Activated naive CD8-positive, alpha-beta T cell treated with anti-CD3 and anti-CD28 coated beads, Interleukin-2, amount 50 U/mL, for 16 hours (primary cell): ENCODE results near the gene HNRNPH3.

ENCODE experiments used
- DNase-seq: peaks from one replicate; pipeline ENCODE4 v3.0.0-alpha.2; 2020; ENCODE audit warnings: low read depth, low spot score

The HNRNPH3 gene

GRCh38 chr10:68332259-68333057, 594 bp downstream of the HNRNPH3 start, which contains the start of gene PBLD:
Gene PBLD (minus strand): TSS chr10:68332928. CDS start chr10:68306844, 26,084 bp downstream.
- peak; percentile 4 for DNase-seq

- DNase-seq: no peak
Observed at GRCh38 chr10:68333058-68333395, 1.2 kb downstream of the HNRNPH3 start.

- DNase-seq: no peak
Observed at GRCh38 chr10:68333440-68334431, 1.9 kb downstream of the HNRNPH3 start.

- no peak for DNase-seq
Observed at GRCh38 chr10:68334672-68335467, 3.0 kb downstream of the HNRNPH3 start.

- DNase-seq: no peak
Observed at GRCh38 chr10:68336754-68337351, 5.0 kb downstream of the HNRNPH3 start.

GRCh38 chr10:68340358-68341080, 8.7 kb downstream of the HNRNPH3 start:
- DNase-seq: no peak

- no peak for DNase-seq
Observed at GRCh38 chr10:68342909-68343516, 11.1 kb downstream of the HNRNPH3 start.

- no peak for DNase-seq
Observed at GRCh38 chr10:68345621-68346020, 13.8 kb downstream of the HNRNPH3 start.

GRCh38 chr10:68346774-68347173, 14.9 kb downstream of the HNRNPH3 start:
- no peak for DNase-seq

- DNase-seq: peak; percentile 9
Observed at GRCh38 chr10:68348265-68348741, 16.4 kb downstream of the HNRNPH3 start.

GRCh38 chr10:68353537-68353936, 21.7 kb downstream of the HNRNPH3 start:
- DNase-seq: no peak

- DNase-seq: no peak
Observed at GRCh38 chr10:68359189-68359588, 27.3 kb downstream of the HNRNPH3 start.

GRCh38 chr10:68362590-68362989, 30.7 kb downstream of the HNRNPH3 start:
- no peak for DNase-seq

- DNase-seq: no peak
Observed at GRCh38 chr10:68364101-68364886, 32.4 kb downstream of the HNRNPH3 start.

- DNase-seq: no peak
Observed at GRCh38 chr10:68365611-68366010, 33.7 kb downstream of the HNRNPH3 start.

- no peak for DNase-seq
Observed at GRCh38 chr10:68366600-68366999, 34.7 kb downstream of the HNRNPH3 start.

GRCh38 chr10:68367121-68367520, 35.3 kb downstream of the HNRNPH3 start:
- no peak for DNase-seq

- DNase-seq: no peak
Observed at GRCh38 chr10:68371604-68372003, 39.7 kb downstream of the HNRNPH3 start.

- DNase-seq: no peak
Observed at GRCh38 chr10:68385740-68386139, 53.9 kb downstream of the HNRNPH3 start.
